ENCODE measurements around the gene ARL15.

DNA sequence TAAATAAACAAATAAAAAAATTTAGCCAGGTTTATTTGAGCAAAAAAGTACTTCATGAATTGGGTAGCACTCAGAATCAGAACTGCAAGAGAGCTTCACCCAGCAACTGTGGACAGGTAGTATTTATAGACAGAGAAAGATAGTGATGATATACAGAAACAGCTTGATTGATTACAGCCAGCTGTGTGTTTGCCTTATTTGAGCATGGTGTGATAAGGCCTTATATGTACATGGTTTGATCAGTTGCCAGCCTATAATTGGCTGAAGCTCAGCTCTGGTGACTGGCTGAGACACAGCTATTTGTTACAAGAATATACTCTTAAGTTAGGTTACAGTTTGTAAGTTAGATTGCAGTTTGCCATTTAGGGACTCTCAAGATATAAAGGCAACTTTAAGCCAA, 34.3 kb upstream of the ARL15 start:
- TF ChIP-seq, protein P1, sequence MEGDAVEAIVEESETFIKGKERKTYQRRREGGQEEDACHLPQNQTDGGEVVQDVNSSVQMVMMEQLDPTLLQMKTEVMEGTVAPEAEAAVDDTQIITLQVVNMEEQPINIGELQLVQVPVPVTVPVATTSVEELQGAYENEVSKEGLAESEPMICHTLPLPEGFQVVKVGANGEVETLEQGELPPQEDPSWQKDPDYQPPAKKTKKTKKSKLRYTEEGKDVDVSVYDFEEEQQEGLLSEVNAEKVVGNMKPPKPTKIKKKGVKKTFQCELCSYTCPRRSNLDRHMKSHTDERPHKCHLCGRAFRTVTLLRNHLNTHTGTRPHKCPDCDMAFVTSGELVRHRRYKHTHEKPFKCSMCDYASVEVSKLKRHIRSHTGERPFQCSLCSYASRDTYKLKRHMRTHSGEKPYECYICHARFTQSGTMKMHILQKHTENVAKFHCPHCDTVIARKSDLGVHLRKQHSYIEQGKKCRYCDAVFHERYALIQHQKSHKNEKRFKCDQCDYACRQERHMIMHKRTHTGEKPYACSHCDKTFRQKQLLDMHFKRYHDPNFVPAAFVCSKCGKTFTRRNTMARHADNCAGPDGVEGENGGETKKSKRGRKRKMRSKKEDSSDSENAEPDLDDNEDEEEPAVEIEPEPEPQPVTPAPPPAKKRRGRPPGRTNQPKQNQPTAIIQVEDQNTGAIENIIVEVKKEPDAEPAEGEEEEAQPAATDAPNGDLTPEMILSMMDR (conservative IDR thresholded peaks at IDR 0.05; ENCODE audit: low read depth, low read length) = no peak
- TF ChIP-seq EZH2 (IDR thresholded peaks at IDR 0.05; ENCODE audit: borderline replicate concordance, low read depth, low read length, poor library complexity, severe bottlenecking) = no peak
